ENCODE data around the gene NKAIN4. TPM values are rescaled to one million over a fixed set of nuclear protein-coding genes. Genes with fewer than 3 reads are reported as not detected.

NKAIN4 gene
- polyA plus RNA-seq, 1 donor: 6.8 TPM

DNA sequence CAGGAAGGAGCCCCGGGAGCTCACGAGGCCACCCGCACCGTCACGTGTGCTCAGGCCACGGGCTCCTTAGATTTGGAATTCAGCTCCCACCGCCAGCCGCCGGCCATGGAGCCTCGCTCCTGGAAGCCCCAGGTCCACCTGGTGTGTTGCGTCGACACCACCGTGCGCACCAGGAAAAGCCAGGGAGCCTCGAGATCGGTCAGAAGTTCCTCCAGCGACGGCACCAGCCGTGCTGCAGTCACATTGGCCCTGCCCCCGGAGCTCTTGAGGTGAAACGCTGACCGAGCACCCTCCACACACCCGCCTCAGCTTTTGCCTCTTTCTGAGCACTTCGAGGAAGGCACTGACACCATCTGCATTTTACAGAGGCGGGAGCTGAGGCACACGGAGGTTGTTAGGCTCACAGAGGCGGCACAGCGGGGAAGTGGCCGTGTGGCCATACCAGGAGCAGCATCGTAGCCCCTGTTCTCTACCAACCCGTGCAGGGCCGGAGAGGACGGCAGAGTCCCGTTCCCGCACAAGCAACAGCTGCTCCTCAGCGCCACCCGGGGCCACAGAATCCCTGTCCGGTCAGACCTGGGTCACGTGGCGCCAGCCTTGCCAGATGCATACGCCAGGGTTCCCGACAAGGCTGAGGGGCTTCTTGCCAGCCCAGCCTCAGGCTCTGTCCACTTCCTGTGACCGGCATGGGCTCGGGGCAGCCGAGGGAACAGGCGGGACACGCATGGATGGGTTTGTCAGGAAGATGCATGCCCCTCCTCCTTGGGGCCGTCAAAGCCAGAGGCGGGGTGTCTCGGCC, 7.6 kb downstream of the NKAIN4 start:
- WGBS (ENCODE audit: insufficient coverage, low lambda C conversion rate): no CpG with 5 or more reads among the region's 50 CpGs
- no peak for DNase-seq
- H3K27ac ChIP-seq (ENCODE audit: low read length): no peak overlapping the region
- peaks cover 3% of the 10 kb centered on the region for H3K9me3 ChIP-seq (ENCODE audit: control insufficient read depth, low read depth, low read length)
- H3K27me3 ChIP-seq (ENCODE audit: control insufficient read depth, insufficient read depth, low read length): peaks cover 28% of the 10 kb centered on the region
- H3K36me3 ChIP-seq (ENCODE audit: control insufficient read depth, insufficient read depth, low read length): no peaks in the 10 kb centered on the region
- H3K4me1 ChIP-seq (ENCODE audit: control insufficient read depth, insufficient read depth, low read length): no peaks in the 10 kb centered on the region
- H3K4me3 ChIP-seq (ENCODE audit: low read length): no peak overlapping the region

DNA sequence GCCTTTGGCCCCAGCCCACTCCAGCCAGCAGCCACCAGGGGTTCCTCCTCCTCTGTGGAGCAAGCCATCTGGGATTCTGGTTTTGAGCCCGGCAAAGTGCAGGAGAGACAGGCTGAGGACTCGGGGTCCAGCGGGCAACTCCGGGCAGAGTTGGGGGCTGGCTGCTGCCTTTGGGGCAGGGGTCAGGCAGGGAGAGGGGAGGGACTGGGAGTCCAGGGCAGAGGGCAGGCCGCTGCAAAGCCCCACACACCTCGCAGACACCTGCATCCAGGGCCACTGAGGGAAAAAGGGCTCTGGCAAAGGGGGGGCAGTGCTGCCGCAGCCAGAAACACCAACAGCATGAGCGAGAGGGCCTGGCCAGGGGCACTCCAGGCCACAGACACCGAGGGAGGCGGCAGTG, 9.8 kb downstream of the NKAIN4 start:
- H3K27ac ChIP-seq (ENCODE audit: low read length): no peak overlapping the region
- WGBS (ENCODE audit: insufficient coverage, low lambda C conversion rate): no CpG with 5 or more reads among the region's 10 CpGs
- DNase-seq: no peak
- peaks cover 27% of the 10 kb centered on the region for H3K27me3 ChIP-seq (ENCODE audit: control insufficient read depth, insufficient read depth, low read length)
- no peaks in the 10 kb centered on the region for H3K36me3 ChIP-seq (ENCODE audit: control insufficient read depth, insufficient read depth, low read length)
- H3K4me1 ChIP-seq (ENCODE audit: control insufficient read depth, insufficient read depth, low read length): no peaks in the 10 kb centered on the region
- H3K4me3 ChIP-seq (ENCODE audit: low read length): no peak overlapping the region
- H3K9me3 ChIP-seq (ENCODE audit: control insufficient read depth, low read depth, low read length): no peaks in the 10 kb centered on the region

- Histone ChIP-seq H3K4me1 (ENCODE audit: control insufficient read depth, insufficient read depth, low read length) (no peaks in the 10 kb centered on the region), H3K27me3 (ENCODE audit: control insufficient read depth, insufficient read depth, low read length) (peaks cover 26% of the 10 kb centered on the region), H3K36me3 (ENCODE audit: control insufficient read depth, insufficient read depth, low read length) (no peaks in the 10 kb centered on the region), H3K27ac (ENCODE audit: low read length) (no peak overlapping the region), H3K4me3 (ENCODE audit: low read length) (no peak overlapping the region), H3K9me3 (ENCODE audit: control insufficient read depth, low read depth, low read length) (no peaks in the 10 kb centered on the region)
- DNase-seq: no peak
- no CpG with 5 or more reads among the region's 25 CpGs for WGBS (ENCODE audit: insufficient coverage, low lambda C conversion rate)
Observed at GRCh38 chr20:63243604-63244247, 10.5 kb downstream of the NKAIN4 start.

DNA sequence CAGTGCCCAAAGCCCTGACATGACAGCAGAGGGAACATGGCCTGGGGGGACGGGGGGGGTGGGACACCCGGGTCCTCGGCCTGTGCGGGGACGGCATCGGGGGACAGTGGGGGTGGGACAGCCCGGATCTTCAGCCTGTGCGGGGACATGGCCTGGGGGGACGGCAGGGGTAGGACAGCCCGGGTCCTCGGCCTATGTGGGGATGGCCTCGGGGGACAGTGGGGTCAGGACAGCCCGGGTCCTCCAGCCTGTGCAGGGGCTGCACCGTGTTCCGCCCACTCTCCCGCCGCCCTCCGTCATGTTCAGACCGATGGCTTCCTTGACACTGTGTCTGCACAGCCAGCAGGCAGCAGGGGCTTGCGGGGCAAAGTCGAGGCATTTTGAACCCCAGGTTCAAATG, 11.5 kb downstream of the NKAIN4 start:
- H3K4me3 ChIP-seq (ENCODE audit: low read length): no peak overlapping the region
- H3K27ac ChIP-seq (ENCODE audit: low read length): no peak overlapping the region
- no CpG with 5 or more reads among the region's 21 CpGs for WGBS (ENCODE audit: insufficient coverage, low lambda C conversion rate)
- DNase-seq: no peak
- no peaks in the 10 kb centered on the region for H3K36me3 ChIP-seq (ENCODE audit: control insufficient read depth, insufficient read depth, low read length)
- peaks cover 16% of the 10 kb centered on the region for H3K27me3 ChIP-seq (ENCODE audit: control insufficient read depth, insufficient read depth, low read length)
- H3K9me3 ChIP-seq (ENCODE audit: control insufficient read depth, low read depth, low read length): no peaks in the 10 kb centered on the region
- H3K4me1 ChIP-seq (ENCODE audit: control insufficient read depth, insufficient read depth, low read length): no peaks in the 10 kb centered on the region

- Histone ChIP-seq H3K27ac (ENCODE audit: low read length) (no peak overlapping the region), H3K4me1 (ENCODE audit: control insufficient read depth, insufficient read depth, low read length) (no peaks in the 10 kb centered on the region), H3K36me3 (ENCODE audit: control insufficient read depth, insufficient read depth, low read length) (no peaks in the 10 kb centered on the region), H3K27me3 (ENCODE audit: control insufficient read depth, insufficient read depth, low read length) (peaks cover 2% of the 10 kb centered on the region), H3K9me3 (ENCODE audit: control insufficient read depth, low read depth, low read length) (no peaks in the 10 kb centered on the region), H3K4me3 (ENCODE audit: low read length) (no peak overlapping the region)
- no CpG with 5 or more reads among the region's 11 CpGs for WGBS (ENCODE audit: insufficient coverage, low lambda C conversion rate)
- DNase-seq: no peak
Observed at GRCh38 chr20:63241272-63241671, 13.0 kb downstream of the NKAIN4 start.

- no peak overlapping the region for H3K27ac ChIP-seq (ENCODE audit: low read length)
- H3K4me1 ChIP-seq (ENCODE audit: control insufficient read depth, insufficient read depth, low read length): peaks cover 8% of the 10 kb centered on the region
- H3K27me3 ChIP-seq (ENCODE audit: control insufficient read depth, insufficient read depth, low read length): no peaks in the 10 kb centered on the region
- no CpG with 5 or more reads among the region's 11 CpGs for WGBS (ENCODE audit: insufficient coverage, low lambda C conversion rate)
- no peaks in the 10 kb centered on the region for H3K9me3 ChIP-seq (ENCODE audit: control insufficient read depth, low read depth, low read length)
- no peaks in the 10 kb centered on the region for H3K36me3 ChIP-seq (ENCODE audit: control insufficient read depth, insufficient read depth, low read length)
- no peak overlapping the region for H3K4me3 ChIP-seq (ENCODE audit: low read length)
- no peak for DNase-seq
Observed at GRCh38 chr20:63240004-63240403, 14.3 kb downstream of the NKAIN4 start.

GRCh38 chr20:63239431-63239830, 14.8 kb downstream of the NKAIN4 start:
- WGBS (ENCODE audit: insufficient coverage, low lambda C conversion rate): no CpG with 5 or more reads among the region's 30 CpGs
- no peak for DNase-seq
- H3K27me3 ChIP-seq (ENCODE audit: control insufficient read depth, insufficient read depth, low read length): peaks cover 2% of the 10 kb centered on the region
- no peaks in the 10 kb centered on the region for H3K9me3 ChIP-seq (ENCODE audit: control insufficient read depth, low read depth, low read length)
- no peak overlapping the region for H3K27ac ChIP-seq (ENCODE audit: low read length)
- H3K36me3 ChIP-seq (ENCODE audit: control insufficient read depth, insufficient read depth, low read length): no peaks in the 10 kb centered on the region
- H3K4me3 ChIP-seq (ENCODE audit: low read length): no peak overlapping the region
- peaks cover 8% of the 10 kb centered on the region for H3K4me1 ChIP-seq (ENCODE audit: control insufficient read depth, insufficient read depth, low read length)

- no peaks in the 10 kb centered on the region for H3K9me3 ChIP-seq (ENCODE audit: control insufficient read depth, low read depth, low read length)
- WGBS (ENCODE audit: insufficient coverage, low lambda C conversion rate): no CpG with 5 or more reads among the region's 16 CpGs
- H3K27me3 ChIP-seq (ENCODE audit: control insufficient read depth, insufficient read depth, low read length): peaks cover 2% of the 10 kb centered on the region
- no peak overlapping the region for H3K27ac ChIP-seq (ENCODE audit: low read length)
- peaks cover 8% of the 10 kb centered on the region for H3K4me1 ChIP-seq (ENCODE audit: control insufficient read depth, insufficient read depth, low read length)
- DNase-seq: peak; percentile 31 to 78
- H3K4me3 ChIP-seq (ENCODE audit: low read length): no peak overlapping the region
- no peaks in the 10 kb centered on the region for H3K36me3 ChIP-seq (ENCODE audit: control insufficient read depth, insufficient read depth, low read length)
Observed at GRCh38 chr20:63238514-63239125, 15.6 kb downstream of the NKAIN4 start.

DNA sequence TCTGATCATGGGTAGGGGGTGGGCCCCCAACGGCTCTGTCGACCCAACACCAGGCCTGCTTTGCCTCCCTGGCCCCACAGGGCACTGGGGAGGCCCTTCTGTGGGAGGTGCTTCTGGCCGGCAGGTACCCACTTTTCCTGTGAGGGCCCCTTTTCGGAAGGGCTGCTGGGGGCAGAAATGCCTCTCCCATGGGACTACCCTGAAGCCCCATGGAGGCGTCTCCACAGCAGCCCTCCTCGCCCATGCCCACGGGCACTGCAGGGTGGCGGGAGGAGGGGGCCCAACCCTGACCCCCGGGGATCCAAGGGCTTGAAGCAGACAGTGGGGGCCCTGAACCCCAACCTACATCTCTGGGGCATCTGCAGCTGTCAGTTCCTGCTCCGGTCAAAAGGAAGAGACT, 16.2 kb downstream of the NKAIN4 start:
- no CpG with 5 or more reads among the region's 10 CpGs for WGBS (ENCODE audit: insufficient coverage, low lambda C conversion rate)
- Histone ChIP-seq H3K36me3 (ENCODE audit: control insufficient read depth, insufficient read depth, low read length) (no peaks in the 10 kb centered on the region), H3K9me3 (ENCODE audit: control insufficient read depth, low read depth, low read length) (no peaks in the 10 kb centered on the region), H3K27me3 (ENCODE audit: control insufficient read depth, insufficient read depth, low read length) (peaks cover 2% of the 10 kb centered on the region), H3K27ac (ENCODE audit: low read length) (no peak overlapping the region), H3K4me1 (ENCODE audit: control insufficient read depth, insufficient read depth, low read length) (peaks cover 8% of the 10 kb centered on the region), H3K4me3 (ENCODE audit: low read length) (no peak overlapping the region)
- DNase-seq: no peak

- DNase-seq: no peak
- H3K9me3 ChIP-seq (ENCODE audit: control insufficient read depth, low read depth, low read length): no peaks in the 10 kb centered on the region
- no CpG with 5 or more reads among the region's 26 CpGs for WGBS (ENCODE audit: insufficient coverage, low lambda C conversion rate)
- peaks cover 8% of the 10 kb centered on the region for H3K4me1 ChIP-seq (ENCODE audit: control insufficient read depth, insufficient read depth, low read length)
- H3K27ac ChIP-seq (ENCODE audit: low read length): no peak overlapping the region
- peaks cover 16% of the 10 kb centered on the region for H3K27me3 ChIP-seq (ENCODE audit: control insufficient read depth, insufficient read depth, low read length)
- H3K36me3 ChIP-seq (ENCODE audit: control insufficient read depth, insufficient read depth, low read length): no peaks in the 10 kb centered on the region
- H3K4me3 ChIP-seq (ENCODE audit: low read length): no peak overlapping the region
Observed at GRCh38 chr20:63236116-63236837, 18.0 kb downstream of the NKAIN4 start.

All from large intestine (tissue), 3 donors.